ENCODE results near the gene ZNF280C. TPM values are rescaled to one million over a fixed set of nuclear protein-coding genes. Genes with fewer than 3 reads are reported as not detected.
A peak's percentile ranks its signal among the peaks of the same experiment; 100 is the strongest.

Gene ZNF280C
- total RNA-seq, 3 donors from 2014 or later = 4.9 to 6.4 (median 5.0) TPM

GRCh38 chrX:130173190-130173895 is 95.4 kb downstream of the ZNF280C start:
- H3K4me3 ChIP-seq = no peak overlapping the region
- peaks cover 0 to 38% of the 10 kb centered on the region in 2 donors for H3K27me3 ChIP-seq
- H3K27ac ChIP-seq = peak overlapping the region; percentile 38 to 80
- DNase-seq (ENCODE audit: low spot score in 2 of 2) = no peak
- TF ChIP-seq POLR2A (IDR thresholded peaks at IDR 0.05) (no peak), CTCF (IDR thresholded peaks at IDR 0.05) (no peak), POLR2AphosphoS5 (IDR thresholded peaks at IDR 0.05) (no peak)
- intact Hi-C loops (cut with DNase I; ENCODE audit: low total_unique reads) = no loop called here
- H3K36me3 ChIP-seq = no peaks in the 10 kb centered on the region
- H3K4me1 ChIP-seq = no peaks in the 10 kb centered on the region
- H3K9me3 ChIP-seq = no peaks in the 10 kb centered on the region

GRCh38 chrX:130172127-130172845 is 96.4 kb downstream of the ZNF280C start:
- intact Hi-C loops (cut with DNase I; ENCODE audit: low total_unique reads) = no loop called here
- Histone ChIP-seq H3K4me1 (no peaks in the 10 kb centered on the region), H3K9me3 (no peaks in the 10 kb centered on the region), H3K27me3 (peaks cover 0 to 39% of the 10 kb centered on the region in 2 donors), H3K36me3 (no peaks in the 10 kb centered on the region), H3K27ac (peak overlapping the region in 1 of 2 donors; percentile 56), H3K4me3 (peak overlapping the region; percentile 44 to 67 (median 47))
- no peak for TF ChIP-seq POLR2AphosphoS5 (IDR thresholded peaks at IDR 0.05)
- no peak for TF ChIP-seq CTCF (IDR thresholded peaks at IDR 0.05)
- no peak for TF ChIP-seq POLR2A (IDR thresholded peaks at IDR 0.05)
- DNase-seq (ENCODE audit: low spot score in 2 of 2) = no peak

GRCh38 chrX:130171446-130172126 is 97.1 kb downstream of the ZNF280C start, which contains the start of gene RAB33A:
RAB33A (plus strand) TSS chrX:130171962; CDS start chrX:130172063, 101 bp downstream.
- H3K27ac ChIP-seq = peak within 1 kb of the TSS in 1 of 2 donors; percentile 56
- H3K4me1 ChIP-seq = no peaks in the 10 kb centered on the region
- DNase-seq (ENCODE audit: low spot score in 2 of 2) = no peak
- H3K36me3 ChIP-seq = no peaks in the 10 kb centered on the region
- H3K9me3 ChIP-seq = no peaks in the 10 kb centered on the region
- peaks cover 0 to 34% of the 10 kb centered on the region in 2 donors for H3K27me3 ChIP-seq
- H3K4me3 ChIP-seq = peak within 1 kb of the TSS; percentile 44 to 67 (median 47)
- intact Hi-C loops (cut with DNase I; ENCODE audit: low total_unique reads) = no loop called here
- TF ChIP-seq CTCF (IDR thresholded peaks at IDR 0.05) = no peak
- TF ChIP-seq POLR2A (IDR thresholded peaks at IDR 0.05) = no peak
- no peak for TF ChIP-seq POLR2AphosphoS5 (IDR thresholded peaks at IDR 0.05)

GRCh38 chrX:130170752-130171445 is 97.8 kb downstream of the ZNF280C start:
- peaks cover 0 to 32% of the 10 kb centered on the region in 2 donors for H3K27me3 ChIP-seq
- intact Hi-C loops (cut with DNase I; ENCODE audit: low total_unique reads) = no loop called here
- no peak for DNase-seq (ENCODE audit: low spot score in 2 of 2)
- H3K9me3 ChIP-seq = no peaks in the 10 kb centered on the region
- H3K27ac ChIP-seq = no peak overlapping the region
- peak overlapping the region; percentile 44 to 67 (median 47) for H3K4me3 ChIP-seq
- H3K4me1 ChIP-seq = no peaks in the 10 kb centered on the region
- TF ChIP-seq POLR2A (IDR thresholded peaks at IDR 0.05) = no peak
- TF ChIP-seq POLR2AphosphoS5 (IDR thresholded peaks at IDR 0.05) = no peak
- no peak for TF ChIP-seq CTCF (IDR thresholded peaks at IDR 0.05)
- H3K36me3 ChIP-seq = no peaks in the 10 kb centered on the region
